Measurements from ENCODE around the gene PPM1N.

Gene PPM1N

GRCh38 chr19:45526143-45526542 lies 27.9 kb downstream of the PPM1N start:
- in situ Hi-C loops (cut with MboI; ENCODE audit: low sequenced_read_pairs): no loop called here

DNA sequence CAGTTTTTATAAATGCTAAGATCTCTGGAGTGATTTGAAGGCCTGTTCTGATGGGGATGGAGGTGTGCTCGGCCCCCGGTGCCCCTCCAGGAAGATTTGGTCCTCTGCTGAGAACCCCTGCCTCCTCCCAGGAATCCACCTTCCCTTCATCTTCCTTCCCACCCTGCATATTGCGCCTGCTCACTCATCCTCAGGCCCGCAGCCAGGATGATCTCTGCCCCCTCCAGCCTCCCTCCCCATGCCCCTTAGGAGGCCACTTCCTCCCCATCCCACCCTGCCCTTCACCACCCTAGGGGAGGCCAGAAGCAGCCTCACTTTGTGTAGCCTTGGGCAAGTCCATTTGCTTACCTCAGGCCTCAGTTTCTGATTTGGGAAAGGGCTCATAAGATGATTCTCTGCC lies 28.7 kb downstream of the PPM1N start:
- in situ Hi-C loops (cut with MboI; ENCODE audit: low sequenced_read_pairs): no loop called here

DNA sequence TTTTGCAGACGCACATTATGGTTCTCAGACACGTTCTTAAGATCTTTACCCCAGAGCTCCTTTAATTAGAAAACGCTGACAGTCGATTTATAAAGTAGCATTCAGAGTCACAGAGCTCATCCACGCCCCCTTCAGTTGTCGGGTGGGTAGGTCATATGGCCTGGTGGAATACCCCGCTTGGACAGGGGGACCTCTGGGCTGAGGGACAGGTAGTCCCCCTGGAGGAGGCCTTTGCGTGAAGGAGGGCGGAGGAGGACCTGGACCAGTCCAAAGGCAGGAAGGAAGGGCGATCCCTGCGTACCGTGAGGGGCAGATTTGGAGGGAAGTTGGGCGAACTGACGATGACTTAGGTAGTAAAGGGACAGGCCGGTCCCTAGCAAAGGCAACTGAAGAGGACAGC lies 29.5 kb downstream of the PPM1N start:
- in situ Hi-C loops (cut with MboI; ENCODE audit: low sequenced_read_pairs): no loop called here

GRCh38 chr19:45528149-45528743 lies 30.0 kb downstream of the PPM1N start:
- in situ Hi-C loops (cut with MboI; ENCODE audit: low sequenced_read_pairs): no loop called here

- in situ Hi-C loops (cut with MboI; ENCODE audit: low sequenced_read_pairs): no loop called here
Measured at GRCh38 chr19:45528744-45529419, 30.6 kb downstream of the PPM1N start.

DNA sequence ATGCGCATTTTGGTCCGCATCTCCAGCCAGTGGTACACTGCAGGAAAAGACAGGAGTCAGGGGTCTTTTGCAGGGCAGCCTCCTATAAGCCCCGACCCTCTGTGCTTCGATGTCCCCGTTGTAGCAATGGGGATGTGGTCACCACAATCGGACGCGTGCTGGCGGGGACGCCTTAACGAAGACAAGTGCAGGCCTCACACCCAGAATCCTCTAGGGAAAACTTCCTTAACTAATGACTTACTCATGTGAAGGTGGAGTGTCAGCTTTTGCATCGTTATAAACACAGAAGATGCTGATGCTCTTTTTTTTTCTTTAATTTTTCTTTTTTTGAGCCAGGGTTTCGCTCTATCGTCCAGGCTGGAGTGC lies 31.2 kb downstream of the PPM1N start:
- in situ Hi-C loops (cut with MboI; ENCODE audit: low sequenced_read_pairs): no loop called here

- in situ Hi-C loops (cut with MboI; ENCODE audit: low sequenced_read_pairs): no loop called here
Measured at GRCh38 chr19:45531349-45531748, 33.1 kb downstream of the PPM1N start.

DNA sequence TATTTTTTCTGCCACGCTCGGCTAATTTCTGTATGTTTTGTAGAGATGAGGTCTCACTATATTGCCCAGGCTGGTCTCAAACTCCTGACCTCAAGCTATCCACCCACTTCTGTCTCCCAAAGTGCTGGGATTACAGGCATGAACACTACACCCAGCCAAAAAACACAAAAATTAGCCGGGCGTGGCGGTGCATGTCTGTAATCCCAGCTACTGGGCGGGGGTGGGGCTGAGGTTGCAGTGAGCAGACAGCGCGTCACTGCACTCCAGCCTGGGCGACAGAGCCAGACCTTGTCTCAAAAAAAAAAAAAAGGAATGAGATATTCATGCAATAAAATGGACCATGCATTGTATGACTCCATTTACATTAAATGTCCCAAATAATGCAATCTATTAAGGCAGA lies 41.2 kb downstream of the PPM1N start:
- in situ Hi-C loops (cut with MboI; ENCODE audit: low sequenced_read_pairs): no loop called here

DNA sequence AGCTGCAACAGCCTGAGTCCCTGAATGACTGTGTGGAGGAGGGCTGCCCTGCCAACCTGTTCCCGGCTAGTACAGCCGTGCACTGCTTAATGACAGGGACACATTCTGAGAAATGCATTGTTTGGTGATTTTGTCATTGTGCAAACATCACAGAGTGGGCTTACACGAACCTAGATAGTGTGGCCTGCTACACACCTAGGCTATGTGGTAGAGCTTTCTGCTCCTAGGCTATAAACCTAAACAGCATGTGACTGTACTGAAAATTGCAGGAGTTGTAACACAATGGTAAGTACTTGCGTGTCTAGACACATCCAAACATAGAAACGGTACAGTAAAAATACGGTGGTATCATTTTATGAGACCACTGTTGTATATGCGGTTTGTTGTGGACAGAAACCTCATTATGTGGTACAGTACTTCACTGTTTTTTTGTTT lies 44.0 kb downstream of the PPM1N start:
- in situ Hi-C loops (cut with MboI; ENCODE audit: low sequenced_read_pairs): no loop called here

GRCh38 chr19:45547211-45547770 lies 49.0 kb downstream of the PPM1N start:
- in situ Hi-C loops (cut with MboI; ENCODE audit: low sequenced_read_pairs): no loop called here

GRCh38 chr19:45547965-45548609 lies 49.8 kb downstream of the PPM1N start:
- in situ Hi-C loops (cut with MboI; ENCODE audit: low sequenced_read_pairs): no loop called here
